Stimulated activated CD4-positive, alpha-beta T cell treated with anti-CD3 and anti-CD28 coated beads, Interleukin-12 subunit alpha, Interleukin-12 subunit beta, amount 100 ng/mL, for 48 hours (primary cell): ENCODE measurements around the gene CDK14.

ENCODE experiments used
- DNase-seq, 3 donors: peaks; one replicate each; pipeline ENCODE4 v3.0.0-alpha.2; 2020; ENCODE audit warnings: low read depth in 2 of 3, low spot score in 1 of 3

Gene CDK14

DNA sequence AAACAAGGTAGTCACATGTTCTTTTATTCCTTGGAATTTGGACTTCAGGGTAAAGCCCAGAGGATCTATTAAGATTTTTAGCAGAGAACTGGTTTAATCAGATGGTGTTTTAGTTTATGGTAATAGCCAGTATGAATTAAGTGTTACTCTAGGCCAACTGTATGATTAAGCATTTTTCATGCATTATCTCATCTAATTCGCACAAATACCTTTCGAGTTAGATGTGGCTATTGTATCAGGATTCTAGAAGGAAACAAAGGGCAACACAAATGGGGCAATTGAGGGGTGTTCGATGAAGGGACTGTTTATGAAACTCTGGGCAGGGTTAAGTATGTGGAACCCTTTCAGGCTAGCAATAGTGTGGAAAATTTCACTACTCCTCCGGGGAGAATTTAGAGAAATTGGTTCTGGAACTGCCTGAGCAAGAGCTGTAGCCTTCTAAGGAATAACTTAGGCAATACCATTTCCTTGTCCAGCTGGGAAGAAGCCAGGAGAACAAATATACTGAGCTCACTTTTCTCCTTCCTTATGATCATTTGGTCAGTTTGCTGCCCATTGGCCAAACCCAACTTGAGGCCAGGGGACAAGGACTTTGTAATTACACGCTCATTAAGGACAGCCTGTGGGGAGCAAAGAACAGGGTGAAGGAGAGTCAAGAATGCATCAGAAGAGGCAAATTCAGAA is 349.1 kb downstream of the CDK14 start:
- no peak for DNase-seq

DNA sequence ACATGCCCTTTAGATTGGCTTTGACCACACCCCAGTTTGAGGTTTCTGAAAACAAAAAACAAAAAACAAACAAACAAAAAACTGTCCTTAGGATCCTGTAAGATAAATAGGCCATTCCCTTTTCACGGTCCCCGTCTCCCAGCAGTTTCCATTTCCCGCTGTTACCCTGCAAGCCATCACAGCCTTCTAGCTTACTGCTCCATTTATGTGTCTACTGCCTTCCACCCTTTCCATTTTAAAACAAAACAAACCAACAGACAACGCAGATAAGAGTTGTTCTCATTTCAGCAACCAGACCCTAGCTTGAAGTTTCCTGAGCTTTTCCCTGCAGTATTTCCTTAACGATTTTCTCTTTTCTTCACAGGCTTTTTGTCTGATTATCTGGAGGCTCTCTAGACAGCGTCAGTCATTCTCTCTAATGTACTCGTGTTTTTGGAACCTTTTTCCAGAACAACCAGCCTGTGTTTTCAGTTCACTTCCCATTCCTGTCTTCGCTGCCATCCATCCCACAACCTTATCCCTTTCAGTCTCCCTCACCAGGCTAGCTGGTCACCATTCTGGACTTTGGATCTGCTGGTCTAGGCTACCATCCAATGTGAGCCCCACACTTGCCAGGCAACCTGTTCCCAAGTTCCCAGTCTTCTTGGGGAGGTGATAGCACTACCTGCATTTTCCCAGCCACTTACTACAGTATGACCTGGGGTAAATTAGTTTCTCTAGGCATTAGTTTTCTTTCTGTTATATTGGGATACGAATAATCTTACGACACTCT is 350.8 kb downstream of the CDK14 start:
- no peak for DNase-seq

DNA sequence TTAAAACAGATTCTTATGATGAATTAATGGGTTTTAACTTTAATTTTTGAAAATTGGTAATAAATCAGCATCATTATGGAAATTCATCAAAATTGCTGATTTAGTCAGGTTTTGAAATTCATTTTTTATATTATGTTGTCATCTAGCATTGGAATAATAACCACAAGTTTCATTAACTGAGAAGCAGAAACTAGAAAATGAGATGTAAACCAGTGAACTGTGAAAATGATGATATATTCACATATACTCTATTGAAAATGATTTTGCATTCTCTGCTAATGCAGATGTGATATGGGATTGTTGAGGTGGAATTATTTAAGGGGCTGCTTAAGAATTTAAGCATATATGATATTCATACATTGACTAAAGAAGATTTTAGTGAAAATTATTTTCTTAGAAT is 352.0 kb downstream of the CDK14 start:
- DNase-seq = no peak

DNA sequence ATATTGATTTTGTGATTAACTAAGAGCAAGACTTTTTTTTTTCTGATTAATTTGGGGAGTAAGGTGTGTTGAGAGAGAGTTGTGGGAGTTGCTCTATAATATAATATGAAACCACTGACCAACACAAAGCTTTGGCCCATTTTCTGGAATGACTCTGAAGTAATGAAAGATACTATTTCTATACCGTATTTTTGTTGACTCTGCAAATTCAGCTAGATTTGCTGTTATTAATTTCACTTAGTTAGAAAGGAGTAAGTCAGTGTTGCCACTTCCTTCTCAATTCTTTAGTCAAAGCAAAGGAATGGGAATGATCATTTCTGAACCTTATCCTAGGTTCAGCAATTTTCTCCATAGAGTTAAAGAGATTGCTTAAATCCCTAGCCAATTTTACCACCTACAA is 355.1 kb downstream of the CDK14 start:
- no peak for DNase-seq

DNA sequence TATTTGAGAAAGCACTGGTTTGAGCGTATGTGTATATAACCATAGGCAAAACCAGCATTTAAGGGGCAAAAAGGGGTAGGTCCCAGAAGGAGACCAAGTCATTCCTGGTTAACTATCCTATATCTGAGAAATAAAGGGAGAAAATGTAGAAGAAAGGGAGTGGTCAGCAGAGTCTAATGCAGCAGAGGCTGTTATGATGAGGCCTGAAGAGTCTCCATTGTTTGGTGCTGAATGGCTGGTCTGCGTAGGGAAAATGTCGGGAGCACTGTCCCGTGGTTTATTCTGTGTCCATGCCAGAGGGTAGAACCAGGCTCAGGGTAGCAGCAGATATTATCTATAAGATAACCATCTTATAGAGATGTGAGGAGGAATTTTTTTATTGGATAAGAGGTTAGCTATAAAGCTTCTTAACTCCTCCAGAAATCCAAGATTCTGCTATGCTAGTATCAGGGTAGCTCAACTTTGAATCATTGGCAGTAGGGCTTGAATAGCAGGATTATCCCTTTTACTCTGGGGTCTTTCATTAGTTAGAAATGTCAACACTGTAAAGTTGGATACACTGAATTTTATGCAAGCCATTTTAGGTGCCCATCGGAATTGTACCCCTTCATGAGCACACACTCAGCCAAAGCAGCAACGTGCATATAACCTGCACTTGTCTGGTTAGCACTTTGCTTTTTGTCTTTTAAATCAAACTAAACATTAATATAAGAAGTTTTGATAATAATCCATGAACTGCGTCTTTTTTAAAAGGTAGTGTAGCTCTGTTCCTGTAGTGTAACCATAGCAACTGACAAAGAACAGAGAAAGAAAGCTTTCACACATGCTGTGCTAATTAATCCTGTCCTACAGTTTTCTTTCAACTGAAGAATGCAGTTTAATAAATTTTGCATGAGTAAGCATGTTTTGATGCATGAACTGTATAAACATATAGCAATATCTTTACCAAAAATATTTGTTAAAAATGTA is 356.1 kb downstream of the CDK14 start:
- no peak for DNase-seq

DNA sequence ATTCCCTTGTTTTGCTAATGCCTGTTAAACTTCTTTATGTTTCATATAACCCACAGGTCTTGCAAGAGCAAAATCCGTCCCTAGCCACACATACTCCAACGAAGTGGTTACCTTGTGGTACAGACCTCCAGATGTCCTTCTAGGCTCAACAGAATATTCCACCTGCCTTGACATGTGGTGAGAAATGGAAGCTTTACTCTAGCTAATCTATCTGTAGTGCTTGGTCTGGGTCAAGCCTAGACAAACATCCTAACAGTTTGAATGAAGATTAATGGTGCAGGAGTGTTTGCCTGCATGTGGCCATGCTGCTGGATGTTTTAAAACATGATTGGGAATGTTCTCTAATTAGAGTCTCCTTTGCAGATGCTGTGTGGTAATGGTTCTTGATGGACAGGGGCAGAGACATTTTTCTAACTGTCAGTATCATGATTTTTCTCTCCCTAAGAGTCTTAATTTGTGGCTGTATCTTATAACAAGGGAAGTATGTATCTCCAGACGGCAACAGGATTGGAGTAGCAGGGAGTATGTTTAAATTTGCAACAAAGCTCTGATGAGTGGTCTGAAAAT is 359.6 kb downstream of the CDK14 start:
- DNase-seq = no peak

DNA sequence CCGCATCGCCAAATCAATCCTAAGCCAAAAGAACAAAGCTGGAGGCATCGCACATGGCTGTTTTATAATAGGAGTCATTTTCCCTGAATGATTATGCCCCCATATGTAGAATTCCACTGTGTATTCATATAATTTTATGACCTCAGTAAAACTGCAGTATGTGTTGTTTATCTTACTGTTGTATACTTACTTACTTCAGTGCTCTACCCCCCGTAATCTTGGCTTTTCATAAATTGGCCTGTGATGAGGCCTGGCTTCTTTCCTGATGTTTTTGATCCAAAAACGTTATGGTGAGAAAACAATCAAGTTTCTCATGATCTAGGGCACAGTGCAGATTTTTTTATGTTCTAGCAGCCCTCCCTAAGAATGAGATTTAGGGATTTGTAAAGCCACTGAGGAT is 361.8 kb downstream of the CDK14 start:
- DNase-seq = no peak

DNA sequence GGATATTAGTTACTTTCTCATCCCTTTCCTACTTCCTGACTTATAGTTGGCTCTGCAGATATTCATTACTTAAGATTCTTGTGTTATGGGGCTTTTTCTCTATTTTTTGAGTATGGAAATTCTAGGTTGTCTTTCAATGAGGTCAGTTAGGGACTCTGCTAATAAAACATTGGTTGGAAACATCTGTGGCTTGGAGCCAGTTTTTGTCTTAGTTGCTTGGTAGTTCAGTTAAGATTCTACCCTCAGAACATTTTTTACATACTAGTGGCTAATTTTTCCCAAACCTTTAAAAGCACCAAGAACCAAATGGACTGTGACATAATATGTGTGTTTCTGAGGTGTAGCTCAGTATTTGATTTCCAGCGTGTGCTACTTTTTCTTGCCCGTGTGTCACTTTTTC is 362.5 kb downstream of the CDK14 start:
- no peak for DNase-seq

DNA sequence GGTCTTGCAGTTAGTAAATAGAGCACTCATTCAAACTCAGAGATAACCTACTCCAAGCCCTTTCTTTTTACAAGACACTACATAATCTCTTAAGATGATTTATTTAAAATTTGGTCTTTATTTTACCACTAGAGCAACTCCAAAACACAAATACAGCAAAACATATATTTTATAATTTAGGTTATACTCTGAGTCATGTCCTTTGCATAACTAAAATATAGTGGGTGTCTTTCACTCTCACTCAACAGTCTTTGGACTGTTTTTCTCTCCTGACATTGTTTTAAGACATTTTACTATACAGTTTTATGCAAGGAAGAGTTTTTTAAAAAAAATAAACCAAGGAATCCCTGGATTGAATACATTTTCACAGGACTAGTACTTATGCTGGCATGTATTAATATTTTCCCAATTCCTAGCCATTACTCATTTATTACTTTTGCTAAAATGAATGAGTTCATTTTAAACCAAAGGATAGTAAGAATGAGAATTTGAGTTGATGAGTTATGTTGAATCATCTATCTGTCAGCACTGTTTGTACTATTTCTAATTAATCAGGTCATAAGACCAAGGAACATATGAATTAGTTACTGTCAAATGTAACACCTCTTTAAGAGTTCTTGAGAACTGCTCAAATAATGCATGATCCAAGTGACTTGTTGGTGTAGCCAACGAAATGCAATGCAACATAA is 365.1 kb downstream of the CDK14 start:
- DNase-seq = no peak

DNA sequence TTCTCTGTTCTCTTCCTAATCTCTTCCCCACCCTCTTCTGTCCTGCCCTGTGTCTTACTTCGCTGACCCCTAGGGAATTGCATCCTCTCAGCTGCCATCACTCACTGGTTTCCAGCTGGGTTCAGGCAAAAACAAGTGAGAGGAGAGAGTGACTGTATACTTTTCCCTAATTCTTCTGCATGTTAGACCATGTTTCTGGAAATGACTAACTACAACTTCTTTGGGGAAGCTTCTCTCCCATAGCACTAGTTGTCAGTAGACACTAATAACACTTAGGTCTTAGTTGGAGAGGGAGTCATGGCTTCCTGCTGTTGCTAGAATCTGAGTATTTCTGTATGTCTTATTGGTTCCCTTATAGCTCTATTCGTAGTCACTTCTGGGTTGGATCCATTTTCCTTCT is 369.1 kb downstream of the CDK14 start:
- DNase-seq = no peak

DNA sequence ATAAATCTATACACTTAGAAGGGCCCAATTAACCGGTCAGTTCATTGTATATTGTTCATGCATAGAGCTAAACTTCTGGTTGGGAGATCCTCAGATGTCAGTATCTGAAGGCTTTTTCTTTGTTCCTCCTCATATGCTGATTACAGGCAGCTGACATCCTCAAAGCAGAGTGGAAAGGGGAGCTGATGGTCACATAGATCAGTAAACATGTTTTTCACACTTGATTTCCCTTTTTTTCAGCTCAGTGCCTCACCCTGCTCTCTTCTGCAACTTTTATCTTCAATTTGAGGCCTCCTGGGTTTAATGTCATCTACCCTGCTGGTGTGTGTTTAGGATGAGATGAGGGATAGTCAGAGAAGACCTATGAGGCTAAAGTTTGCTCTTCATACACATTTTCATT is 370.2 kb downstream of the CDK14 start:
- DNase-seq = no peak

DNA sequence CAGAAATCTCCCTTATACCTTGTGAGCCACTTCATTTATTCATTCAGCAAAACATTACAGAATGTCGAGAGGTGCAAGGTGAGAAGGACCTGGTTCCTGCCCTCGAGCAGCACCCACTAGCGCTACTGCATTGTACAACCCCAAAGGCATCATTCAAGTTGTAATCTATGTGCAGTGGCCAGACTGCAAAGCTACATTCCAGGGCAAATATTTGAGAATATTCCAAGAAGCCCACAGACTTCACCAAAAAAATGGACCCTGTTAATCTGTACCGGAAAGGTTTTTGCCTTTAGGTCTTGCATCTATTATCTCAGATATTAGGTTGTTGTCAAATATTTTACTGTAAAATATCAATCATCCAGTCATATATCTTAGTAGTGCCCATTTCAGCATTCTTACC is 372.8 kb downstream of the CDK14 start:
- DNase-seq = no peak

DNA sequence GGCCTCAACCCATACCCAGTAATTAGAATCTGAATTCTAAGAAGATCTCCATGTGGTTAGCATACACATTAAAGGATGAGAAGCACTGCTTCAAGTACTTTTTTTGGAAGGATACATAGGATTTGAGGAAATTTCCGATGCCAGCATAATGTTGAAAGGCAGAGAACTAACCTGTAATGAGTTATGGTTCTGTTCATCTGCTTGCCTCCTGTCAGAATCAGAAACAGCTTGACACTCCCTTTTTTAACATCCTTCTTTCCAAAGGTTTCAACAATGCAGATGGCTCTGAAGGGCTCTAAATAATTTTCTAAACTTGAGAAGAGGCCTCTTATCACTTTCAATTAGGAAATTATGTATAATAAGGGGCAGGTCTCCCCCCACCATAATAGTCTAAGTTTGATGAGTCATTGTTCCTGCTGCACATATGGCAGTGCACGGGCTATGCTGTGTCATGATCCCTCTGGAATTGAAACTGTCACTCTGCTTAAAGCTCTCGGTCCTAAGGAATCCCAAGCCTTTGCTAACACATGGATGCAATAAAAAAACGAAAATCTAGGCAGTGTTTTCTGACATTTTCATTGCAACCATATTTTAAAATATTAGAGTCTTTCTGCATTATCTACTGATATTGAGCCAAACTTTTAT is 376.9 kb downstream of the CDK14 start:
- no peak for DNase-seq

DNA sequence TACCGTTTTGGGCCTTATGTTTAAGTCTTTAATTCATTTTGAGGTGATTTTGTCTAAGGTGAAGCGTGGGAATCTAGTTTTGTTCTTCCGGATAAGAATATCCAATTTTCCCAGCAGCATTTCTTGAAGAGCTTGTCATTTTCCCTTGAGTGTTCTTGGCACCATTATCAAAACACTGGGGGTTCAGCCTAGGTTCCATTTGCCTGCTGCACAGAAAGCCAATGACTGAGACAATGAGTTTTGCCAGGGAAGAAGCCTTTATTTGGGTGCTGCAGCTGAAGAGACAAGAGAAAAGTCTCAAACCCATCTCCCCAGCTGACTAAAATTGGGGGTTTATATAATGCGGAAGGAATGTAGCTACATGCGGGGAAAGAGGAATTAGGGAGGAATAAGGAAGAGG is 380.9 kb downstream of the CDK14 start:
- DNase-seq = no peak

DNA sequence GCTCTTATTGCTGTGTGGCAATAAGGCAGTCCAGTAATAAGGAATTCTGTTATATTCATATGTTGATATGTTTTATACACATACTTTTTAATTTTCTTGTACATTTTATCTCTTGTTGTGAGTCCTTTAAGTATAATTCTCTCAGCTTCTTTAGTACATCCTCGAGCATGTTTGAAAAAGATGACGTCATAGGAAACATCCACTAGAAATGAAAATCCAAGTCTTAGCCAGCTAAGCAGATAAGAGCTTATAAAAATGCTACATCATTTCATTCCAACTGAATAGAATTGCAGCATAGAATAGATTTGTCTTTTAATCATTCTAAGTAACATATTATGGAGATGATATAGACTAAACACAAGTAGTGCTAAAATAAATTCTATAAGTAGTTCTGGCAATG is 384.4 kb downstream of the CDK14 start:
- no peak for DNase-seq

DNA sequence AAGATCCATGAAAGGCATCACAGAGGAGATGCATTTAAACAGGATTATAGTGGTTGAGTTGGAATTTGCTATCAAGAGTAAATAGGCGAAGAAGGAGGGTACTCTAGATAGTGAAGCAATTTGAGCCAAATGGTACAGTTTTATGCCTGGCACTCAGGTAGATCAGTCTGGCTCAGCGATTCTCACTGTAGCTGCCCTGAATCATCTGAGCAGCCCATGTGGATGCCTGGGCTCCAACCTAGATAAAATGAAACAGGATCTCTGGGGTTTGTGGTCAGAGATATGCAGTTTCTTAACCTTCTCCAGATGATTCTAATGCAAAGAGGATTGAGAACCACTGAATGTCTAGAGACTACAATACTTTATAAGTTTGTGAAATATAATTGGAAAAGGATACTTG is 386.1 kb downstream of the CDK14 start:
- DNase-seq = no peak

DNA sequence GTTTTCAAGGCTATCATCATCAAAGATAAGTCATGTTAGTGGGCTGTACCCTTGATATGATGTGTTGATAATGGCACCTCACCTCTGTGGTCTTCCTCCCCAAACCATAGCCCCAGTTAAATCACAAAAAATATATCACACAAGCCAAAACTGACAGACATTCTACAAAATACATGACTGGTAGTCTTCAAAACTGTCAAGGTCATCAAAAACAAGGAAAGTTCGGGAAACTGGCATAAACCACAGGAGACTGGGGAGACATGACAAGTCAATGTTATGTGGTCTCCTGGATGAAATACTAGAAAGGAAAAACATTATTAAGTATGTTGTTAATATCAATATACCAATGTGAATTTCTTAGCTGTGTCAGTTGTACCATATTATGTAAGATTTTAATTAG is 388.6 kb downstream of the CDK14 start:
- no peak for DNase-seq

DNA sequence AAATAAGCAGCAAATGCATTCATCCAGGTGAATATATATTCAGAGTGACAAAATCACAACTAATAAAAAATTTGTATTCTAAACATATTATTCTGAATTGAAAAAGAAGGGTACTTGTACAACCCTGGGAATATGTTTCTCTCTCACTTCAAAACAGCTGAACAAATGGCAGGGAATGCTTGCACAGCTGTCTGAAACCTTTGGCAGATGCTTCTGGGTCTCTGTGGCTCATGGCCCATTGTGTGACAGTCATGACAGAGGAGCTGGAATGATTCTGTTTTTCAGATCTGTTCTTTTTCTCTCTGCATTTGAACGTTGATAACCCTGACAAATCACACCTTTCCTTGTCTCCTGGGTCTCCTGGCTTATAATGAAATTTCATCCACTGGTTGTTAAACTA is 392.4 kb downstream of the CDK14 start:
- DNase-seq = no peak

DNA sequence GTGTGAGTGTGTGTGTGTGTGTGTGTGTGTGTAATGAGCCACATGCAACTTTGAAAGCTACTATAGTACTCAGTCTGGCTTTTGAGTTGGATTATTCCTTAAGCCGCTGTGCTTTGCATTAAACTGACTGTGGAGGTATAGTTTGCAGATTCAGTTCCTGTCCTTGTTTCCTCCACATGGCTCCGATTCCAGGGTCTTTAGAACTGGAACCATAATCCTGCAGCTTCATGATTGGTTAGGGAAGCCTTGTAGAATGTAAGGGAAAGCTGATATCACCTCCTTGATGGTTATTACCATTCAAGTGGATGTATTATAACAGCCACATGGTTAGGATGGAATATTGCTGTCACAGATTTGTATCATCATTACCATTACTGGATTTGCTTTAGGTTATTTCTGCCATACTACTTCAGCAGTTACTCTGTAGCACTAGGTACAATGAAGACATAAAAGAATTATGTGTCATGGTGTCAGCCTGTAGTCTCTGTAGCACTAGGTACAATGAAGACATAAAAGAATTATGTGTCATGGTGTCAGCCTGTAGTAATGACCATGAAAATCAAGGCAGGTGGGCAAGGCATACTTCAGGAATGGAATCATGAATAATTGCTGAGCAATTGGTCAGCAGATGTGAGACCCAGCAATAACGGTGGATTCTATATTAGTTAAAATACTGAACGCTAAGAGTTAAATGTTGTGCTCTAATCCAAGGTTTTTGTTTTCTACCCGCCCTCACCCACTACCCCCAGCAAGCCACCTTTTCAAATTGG is 393.1 kb downstream of the CDK14 start:
- no peak for DNase-seq

DNA sequence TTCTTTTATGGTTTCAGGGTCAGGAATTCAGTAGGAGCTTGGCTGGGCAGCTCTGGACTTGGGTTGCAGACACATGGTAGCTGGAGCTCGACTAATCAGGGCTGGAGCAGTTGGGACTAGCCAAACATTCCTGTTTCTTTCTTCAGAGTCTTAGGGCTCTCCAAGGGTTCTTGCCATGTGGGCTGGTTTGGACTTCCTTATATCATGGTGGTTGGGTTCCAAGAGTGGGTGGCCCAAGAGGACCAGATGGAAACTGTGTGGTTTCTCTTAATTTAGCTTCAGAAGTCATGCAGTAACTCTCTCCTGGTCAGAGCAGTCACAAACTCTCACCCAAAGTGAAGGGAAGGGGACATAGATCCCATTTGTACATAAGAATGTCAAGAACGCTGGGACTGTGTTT is 398.0 kb downstream of the CDK14 start:
- DNase-seq = no peak
